Fibroblast of lung (primary cell): Measurements from ENCODE around the gene SMC5. TPM values are rescaled to one million over a fixed set of nuclear protein-coding genes. Genes with fewer than 3 reads are reported as not detected.

Experiments used
- DNase-seq, 2 donors: peaks; one replicate each; pipeline versions ENCODE4 v3.0.0 to v3.0.0-alpha.2; 2010; ENCODE audit warnings: low read depth in 2 of 2
- H2AFZ ChIP-seq: 2 replicates; pipeline ENCODE4 v1.5.1; 2012; ENCODE audit warnings: low read length, control low read depth, inconsistent platforms
- H3K27ac ChIP-seq: 2 replicates; pipeline ENCODE4 v1.5.1; 2011; ENCODE audit warnings: low read length, control low read depth; ENCODE audit not compliant: insufficient read depth
- H3K27me3 ChIP-seq: 2 replicates; pipeline ENCODE4 v1.5.1; 2011; ENCODE audit warnings: mild to moderate bottlenecking, low read length; ENCODE audit not compliant: control insufficient read depth, insufficient read depth
- H3K36me3 ChIP-seq: 2 replicates; pipeline ENCODE4 v1.5.1; 2011; ENCODE audit warnings: low read length; ENCODE audit not compliant: control insufficient read depth, insufficient read depth
- H3K4me1 ChIP-seq: 2 replicates; pipeline ENCODE4 v1.5.1; 2011; ENCODE audit warnings: low read length; ENCODE audit not compliant: control insufficient read depth, insufficient read depth; ENCODE audit errors: extremely low read depth
- H3K4me2 ChIP-seq: 2 replicates; pipeline ENCODE4 v1.5.1; 2011; ENCODE audit warnings: low read length, control low read depth; ENCODE audit not compliant: insufficient read depth; ENCODE audit errors: extremely low read depth
- H3K4me3 ChIP-seq, 4 experiments: fragments of 200-600 bp in 1 of 4; sonication (generic) in 1 of 4; replicated peaks in 1 of 4; 2 replicates each; pipeline ENCODE4 v1.5.1; 2011 to 2016; ENCODE audit warnings: low read length in 4 of 4, low read depth in 3 of 4, mild to moderate bottlenecking in 3 of 4, control low read depth in 2 of 4, inconsistent platforms in 1 of 4, mixed read lengths in 1 of 4; ENCODE audit not compliant: insufficient read depth in 1 of 4; ENCODE audit errors: control extremely low read depth in 1 of 4
- H3K79me2 ChIP-seq: 2 replicates; pipeline ENCODE4 v1.5.1; 2012; ENCODE audit warnings: mild to moderate bottlenecking, low read length, inconsistent platforms; ENCODE audit not compliant: control insufficient read depth, insufficient read depth
- H3K9ac ChIP-seq: 2 replicates; pipeline ENCODE4 v1.5.1; 2011; ENCODE audit warnings: mild to moderate bottlenecking, low read length, control low read depth; ENCODE audit not compliant: insufficient read depth
- H3K9me3 ChIP-seq: 2 replicates; pipeline ENCODE4 v1.5.1; 2012; ENCODE audit warnings: low read depth, low read length; ENCODE audit not compliant: control insufficient read depth, insufficient read depth
- H4K20me1 ChIP-seq: 2 replicates; pipeline ENCODE4 v1.5.1; 2011; ENCODE audit warnings: low read length; ENCODE audit not compliant: control insufficient read depth, insufficient read depth; ENCODE audit errors: extremely low read depth
- CTCF ChIP-seq, 2 donors: IDR thresholded peaks in 1 of 2; conservative IDR thresholded peaks in 1 of 2; 1 replicate in 1 of 2; 2 replicates in 1 of 2; pipeline ENCODE4 v1.5.1; 2011 to 2012; ENCODE audit warnings: low read length in 2 of 2, control low read depth in 1 of 2, inconsistent platforms in 1 of 2, low read depth in 1 of 2, mild to moderate bottlenecking in 1 of 2
- EZH2 ChIP-seq: IDR thresholded peaks from 2 replicates; pipeline ENCODE4 v1.5.1; 2012; ENCODE audit warnings: low read length, control low read depth, mild to moderate bottlenecking; ENCODE audit errors: missing control alignments
- polyA plus RNA-seq, 2 donors: library from polyadenylated mRNA; depleted of rRNA in 1 of 2; stranded (reverse) in 1 of 2; unstranded in 1 of 2; fragments of >200 nt; gene quantifications; 2 replicates each; pipeline ENCODE4 v1.2.1, GENCODE V29; 2011 to 2012; ENCODE audit warnings: missing spikeins in 1 of 2
- total RNA-seq: library from RNA; depleted of rRNA; stranded (reverse); fragments of >200 nt; gene quantifications from 2 replicates; pipeline ENCODE4 v1.2.1, GENCODE V29; 2014

The SMC5 gene
- total and polyA plus RNA-seq, 2 donors (not counting 1 experiment from before 2014, with no cell fraction given): 21.6 to 29.2 TPM

GRCh38 chr9:70220216-70220615 lies 38.6 kb upstream of the SMC5 start:
- Histone ChIP-seq H3K9ac (no peak overlapping the region), H3K4me3 (no peak overlapping the region), H3K4me1 (peaks cover 8% of the 10 kb centered on the region), H3K4me2 (no peak overlapping the region), H4K20me1 (no peaks in the 10 kb centered on the region), H3K9me3 (no peaks in the 10 kb centered on the region), H2AFZ (no peak overlapping the region), H3K36me3 (no peaks in the 10 kb centered on the region), H3K79me2 (no peaks in the 10 kb centered on the region), H3K27ac (no peak overlapping the region), H3K27me3 (no peaks in the 10 kb centered on the region)
- DNase-seq: no peak
- TF ChIP-seq CTCF (conservative IDR thresholded peaks at IDR 0.05 in 1 of 2, IDR thresholded peaks at IDR 0.05 in 1 of 2; ENCODE audit: low read depth in 1 of 2, low read length in 2 of 2) (no peak), EZH2 (no peak)

GRCh38 chr9:70222354-70222753 lies 36.4 kb upstream of the SMC5 start:
- Histone ChIP-seq H4K20me1 (no peaks in the 10 kb centered on the region), H3K9ac (no peak overlapping the region), H3K4me1 (peaks cover 8% of the 10 kb centered on the region), H3K27ac (no peak overlapping the region), H3K4me3 (no peak overlapping the region), H3K27me3 (no peaks in the 10 kb centered on the region), H3K79me2 (no peaks in the 10 kb centered on the region), H3K36me3 (no peaks in the 10 kb centered on the region), H3K4me2 (no peak overlapping the region), H3K9me3 (no peaks in the 10 kb centered on the region), H2AFZ (no peak overlapping the region)
- peak in 1 of 2 donors; percentile 40 for DNase-seq
- no peak for TF ChIP-seq CTCF (conservative IDR thresholded peaks at IDR 0.05 in 1 of 2, IDR thresholded peaks at IDR 0.05 in 1 of 2; ENCODE audit: low read depth in 1 of 2, low read length in 2 of 2)
- no peak for TF ChIP-seq EZH2

- Histone ChIP-seq H3K9ac (no peak overlapping the region), H3K79me2 (no peaks in the 10 kb centered on the region), H2AFZ (no peak overlapping the region), H4K20me1 (no peaks in the 10 kb centered on the region), H3K4me2 (no peak overlapping the region), H3K27me3 (no peaks in the 10 kb centered on the region), H3K4me3 (no peak overlapping the region), H3K4me1 (peaks cover 6% of the 10 kb centered on the region), H3K36me3 (no peaks in the 10 kb centered on the region), H3K9me3 (no peaks in the 10 kb centered on the region), H3K27ac (no peak overlapping the region)
- TF ChIP-seq CTCF (conservative IDR thresholded peaks at IDR 0.05 in 1 of 2, IDR thresholded peaks at IDR 0.05 in 1 of 2; ENCODE audit: low read depth in 1 of 2, low read length in 2 of 2) (no peak), EZH2 (no peak)
- no peak for DNase-seq
Measured at GRCh38 chr9:70228118-70228517, 30.7 kb upstream of the SMC5 start.
